ENCODE results near the gene MTCL3.

The MTCL3 gene

DNA sequence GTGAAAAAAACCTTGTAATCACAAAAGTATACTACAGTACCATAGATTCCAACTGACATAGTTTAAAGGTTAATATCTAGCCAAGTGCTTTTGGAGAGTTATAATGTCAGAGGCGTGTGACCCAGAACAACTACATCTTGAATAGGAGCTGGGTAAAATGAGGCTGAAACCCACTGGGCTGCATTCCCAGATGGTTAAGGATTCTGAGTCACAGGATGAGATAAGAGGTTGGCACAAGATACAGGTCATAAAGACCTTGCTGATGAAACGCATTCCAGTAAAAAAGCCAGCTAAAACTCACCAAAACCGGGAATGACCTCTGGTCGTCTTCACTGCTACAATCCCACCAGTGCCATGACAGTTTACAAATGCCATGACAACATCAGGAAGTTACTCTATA, 37.5 kb downstream of the MTCL3 start:
- in situ Hi-C loops (cut with HindIII; ENCODE audit: extremely low pct_ligation_motif_present, low pct_unique_long_range_greater_than_20kb): no loop called here
- no TSS peak for BruUV-seq (replicated peaks)
- POLR2A ChIA-PET: no interaction called here
- intact Hi-C loops (cut with micrococcal nuclease; ENCODE audit: unreplicated experiment): no loop called here
- H3K4me1 ChIP-seq (ENCODE audit: insufficient read depth, low read length): peaks cover 20% of the 10 kb centered on the region
- no peak overlapping the region for H3K4me2 ChIP-seq (ENCODE audit: low read depth, low read length)
- H3K9me3 ChIP-seq (ENCODE audit: low read length): no peaks in the 10 kb centered on the region
- H3K27ac ChIP-seq (ENCODE audit: extremely low read length, insufficient read depth, low read length): no peak overlapping the region
- no peak overlapping the region for H2AFZ ChIP-seq (ENCODE audit: low read length)
- ATAC-seq: no peak
- CTCF ChIA-PET (ENCODE audit: low intra/inter-chr PET ratio, low total read pairs): no interaction called here
- DNase-seq (ENCODE audit: low spot score): no peak
- no peaks in the 10 kb centered on the region for H3K79me2 ChIP-seq (ENCODE audit: insufficient read depth, low read length)
- no peaks in the 10 kb centered on the region for H3K36me3 ChIP-seq (replicated peaks in 1 of 2; ENCODE audit: control insufficient read depth in 1 of 2, insufficient read depth in 2 of 2, low read length in 2 of 2)
- no peak for FAIRE-seq
- no peaks in the 10 kb centered on the region for H3K27me3 ChIP-seq (ENCODE audit: control insufficient read depth in 1 of 2, insufficient read depth in 2 of 2, low read length in 2 of 2)
- H3K4me3 ChIP-seq (replicated peaks in 1 of 3; ENCODE audit: insufficient read depth in 1 of 3, low read depth in 2 of 3, low read length in 3 of 3): no peak overlapping the region
- H3K9ac ChIP-seq (ENCODE audit: insufficient read depth, low read depth, low read length): no peak overlapping the region
- 23% methylated on average over 4 of the region's 4 CpGs for WGBS (ENCODE audit: low lambda C conversion rate)
- TF ChIP-seq ZNF7 (CRISPR knock-in tag; IDR thresholded peaks at IDR 0.05): peak; percentile 56; the same call in 1 of the 2 replicates
- TF ChIP-seq, protein P1, sequence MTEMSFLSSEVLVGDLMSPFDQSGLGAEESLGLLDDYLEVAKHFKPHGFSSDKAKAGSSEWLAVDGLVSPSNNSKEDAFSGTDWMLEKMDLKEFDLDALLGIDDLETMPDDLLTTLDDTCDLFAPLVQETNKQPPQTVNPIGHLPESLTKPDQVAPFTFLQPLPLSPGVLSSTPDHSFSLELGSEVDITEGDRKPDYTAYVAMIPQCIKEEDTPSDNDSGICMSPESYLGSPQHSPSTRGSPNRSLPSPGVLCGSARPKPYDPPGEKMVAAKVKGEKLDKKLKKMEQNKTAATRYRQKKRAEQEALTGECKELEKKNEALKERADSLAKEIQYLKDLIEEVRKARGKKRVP (CRISPR knock-in tag; IDR thresholded peaks at IDR 0.05): 0 out of 4 replicates have a peak, but pooled peaks of 1 of the 2 experiments have one; percentile 10
- TF ChIP-seq NFATC3 (CRISPR knock-in tag; IDR thresholded peaks at IDR 0.05): no peak
- H4K20me1 ChIP-seq (ENCODE audit: insufficient read depth, low read length): no peaks in the 10 kb centered on the region

DNA sequence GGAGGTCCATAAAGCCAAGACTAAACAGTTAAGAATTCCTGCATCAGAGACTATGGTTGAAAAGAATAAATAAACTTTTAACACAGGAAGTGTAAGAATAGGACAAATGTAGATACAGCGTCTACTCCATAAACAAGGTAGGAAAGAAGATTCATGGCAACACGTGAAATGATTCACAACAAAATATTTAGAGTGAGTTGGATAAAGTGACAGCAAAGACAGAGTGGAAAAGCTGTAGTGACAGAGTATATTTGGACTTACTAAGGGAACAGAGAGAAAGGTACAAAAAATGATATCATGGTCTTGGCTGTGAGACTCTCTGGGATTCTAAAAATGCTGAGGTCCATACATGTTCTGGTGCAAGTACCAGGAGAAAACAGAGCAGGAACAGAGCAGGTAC, 38.0 kb downstream of the MTCL3 start:
- Histone ChIP-seq H2AFZ (ENCODE audit: low read length) (no peak overlapping the region), H3K4me1 (ENCODE audit: insufficient read depth, low read length) (peaks cover 20% of the 10 kb centered on the region), H3K4me3 (replicated peaks in 1 of 3; ENCODE audit: insufficient read depth in 1 of 3, low read depth in 2 of 3, low read length in 3 of 3) (no peak overlapping the region), H3K27me3 (ENCODE audit: control insufficient read depth in 1 of 2, insufficient read depth in 2 of 2, low read length in 2 of 2) (no peaks in the 10 kb centered on the region), H3K79me2 (ENCODE audit: insufficient read depth, low read length) (no peaks in the 10 kb centered on the region), H3K4me2 (ENCODE audit: low read depth, low read length) (no peak overlapping the region), H4K20me1 (ENCODE audit: insufficient read depth, low read length) (no peaks in the 10 kb centered on the region), H3K9ac (ENCODE audit: insufficient read depth, low read depth, low read length) (no peak overlapping the region), H3K27ac (ENCODE audit: extremely low read length, insufficient read depth, low read length) (no peak overlapping the region), H3K9me3 (ENCODE audit: low read length) (no peaks in the 10 kb centered on the region), H3K36me3 (replicated peaks in 1 of 2; ENCODE audit: control insufficient read depth in 1 of 2, insufficient read depth in 2 of 2, low read length in 2 of 2) (no peaks in the 10 kb centered on the region)
- in situ Hi-C loops (cut with HindIII; ENCODE audit: extremely low pct_ligation_motif_present, low pct_unique_long_range_greater_than_20kb) (no loop called here), intact Hi-C loops (cut with micrococcal nuclease; ENCODE audit: unreplicated experiment) (no loop called here)
- ChIA-PET CTCF (ENCODE audit: low intra/inter-chr PET ratio, low total read pairs) (no interaction called here), POLR2A (no interaction called here)
- no peak for ATAC-seq
- WGBS (ENCODE audit: low lambda C conversion rate): 49% methylated on average over 2 of the region's 2 CpGs
- no peak for FAIRE-seq
- BruUV-seq (replicated peaks): no TSS peak
- DNase-seq (ENCODE audit: low spot score): no peak
- TF ChIP-seq DNMT1 (CRISPR knock-in tag; IDR thresholded peaks at IDR 0.05) (no peak), ZNF660 (CRISPR knock-in tag; IDR thresholded peaks at IDR 0.05; ENCODE audit: borderline replicate concordance, low read depth) (no peak), ZFP36L2 (CRISPR knock-in tag; IDR thresholded peaks at IDR 0.05) (no peak), NFIB (CRISPR knock-in tag; IDR thresholded peaks at IDR 0.05; ENCODE audit: borderline replicate concordance) (no peak), NCOA5 (CRISPR knock-in tag; IDR thresholded peaks at IDR 0.05) (no peak)
- TF ChIP-seq, protein P2, sequence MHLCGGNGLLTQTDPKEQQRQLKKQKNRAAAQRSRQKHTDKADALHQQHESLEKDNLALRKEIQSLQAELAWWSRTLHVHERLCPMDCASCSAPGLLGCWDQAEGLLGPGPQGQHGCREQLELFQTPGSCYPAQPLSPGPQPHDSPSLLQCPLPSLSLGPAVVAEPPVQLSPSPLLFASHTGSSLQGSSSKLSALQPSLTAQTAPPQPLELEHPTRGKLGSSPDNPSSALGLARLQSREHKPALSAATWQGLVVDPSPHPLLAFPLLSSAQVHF (CRISPR knock-in tag; IDR thresholded peaks at IDR 0.05): no peak
- TF ChIP-seq, protein P3, sequence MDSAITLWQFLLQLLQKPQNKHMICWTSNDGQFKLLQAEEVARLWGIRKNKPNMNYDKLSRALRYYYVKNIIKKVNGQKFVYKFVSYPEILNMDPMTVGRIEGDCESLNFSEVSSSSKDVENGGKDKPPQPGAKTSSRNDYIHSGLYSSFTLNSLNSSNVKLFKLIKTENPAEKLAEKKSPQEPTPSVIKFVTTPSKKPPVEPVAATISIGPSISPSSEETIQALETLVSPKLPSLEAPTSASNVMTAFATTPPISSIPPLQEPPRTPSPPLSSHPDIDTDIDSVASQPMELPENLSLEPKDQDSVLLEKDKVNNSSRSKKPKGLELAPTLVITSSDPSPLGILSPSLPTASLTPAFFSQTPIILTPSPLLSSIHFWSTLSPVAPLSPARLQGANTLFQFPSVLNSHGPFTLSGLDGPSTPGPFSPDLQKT (CRISPR knock-in tag; IDR thresholded peaks at IDR 0.05; ENCODE audit: borderline replicate concordance): no peak
- TF ChIP-seq, protein P4, sequence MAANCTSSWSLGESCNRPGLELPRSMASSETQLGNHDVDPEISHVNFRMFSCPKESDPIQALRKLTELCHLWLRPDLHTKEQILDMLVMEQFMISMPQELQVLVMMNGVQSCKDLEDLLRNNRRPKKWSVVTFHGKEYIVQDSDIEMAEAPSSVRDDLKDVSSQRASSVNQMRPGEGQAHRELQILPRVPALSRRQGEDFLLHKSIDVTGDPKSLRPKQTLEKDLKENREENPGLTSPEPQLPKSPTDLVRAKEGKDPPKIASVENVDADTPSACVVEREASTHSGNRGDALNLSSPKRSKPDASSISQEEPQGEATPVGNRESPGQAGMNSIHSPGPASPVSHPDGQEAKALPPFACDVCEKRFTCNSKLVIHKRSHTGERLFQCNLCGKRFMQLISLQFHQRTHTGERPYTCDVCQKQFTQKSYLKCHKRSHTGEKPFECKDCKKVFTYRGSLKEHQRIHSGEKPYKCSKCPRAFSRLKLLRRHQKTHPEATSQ (CRISPR knock-in tag; IDR thresholded peaks at IDR 0.05; ENCODE audit: borderline replicate concordance): no peak
- TF ChIP-seq, protein P5, sequence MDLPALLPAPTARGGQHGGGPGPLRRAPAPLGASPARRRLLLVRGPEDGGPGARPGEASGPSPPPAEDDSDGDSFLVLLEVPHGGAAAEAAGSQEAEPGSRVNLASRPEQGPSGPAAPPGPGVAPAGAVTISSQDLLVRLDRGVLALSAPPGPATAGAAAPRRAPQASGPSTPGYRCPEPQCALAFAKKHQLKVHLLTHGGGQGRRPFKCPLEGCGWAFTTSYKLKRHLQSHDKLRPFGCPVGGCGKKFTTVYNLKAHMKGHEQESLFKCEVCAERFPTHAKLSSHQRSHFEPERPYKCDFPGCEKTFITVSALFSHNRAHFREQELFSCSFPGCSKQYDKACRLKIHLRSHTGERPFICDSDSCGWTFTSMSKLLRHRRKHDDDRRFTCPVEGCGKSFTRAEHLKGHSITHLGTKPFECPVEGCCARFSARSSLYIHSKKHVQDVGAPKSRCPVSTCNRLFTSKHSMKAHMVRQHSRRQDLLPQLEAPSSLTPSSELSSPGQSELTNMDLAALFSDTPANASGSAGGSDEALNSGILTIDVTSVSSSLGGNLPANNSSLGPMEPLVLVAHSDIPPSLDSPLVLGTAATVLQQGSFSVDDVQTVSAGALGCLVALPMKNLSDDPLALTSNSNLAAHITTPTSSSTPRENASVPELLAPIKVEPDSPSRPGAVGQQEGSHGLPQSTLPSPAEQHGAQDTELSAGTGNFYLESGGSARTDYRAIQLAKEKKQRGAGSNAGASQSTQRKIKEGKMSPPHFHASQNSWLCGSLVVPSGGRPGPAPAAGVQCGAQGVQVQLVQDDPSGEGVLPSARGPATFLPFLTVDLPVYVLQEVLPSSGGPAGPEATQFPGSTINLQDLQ (CRISPR knock-in tag; IDR thresholded peaks at IDR 0.05): no peak

Data from HepG2 (cell line).